SK-N-SH (cell line): ENCODE results near the gene FGL2. TPM values are rescaled to one million over a fixed set of nuclear protein-coding genes. Genes with fewer than 3 reads are reported as not detected.

Source experiments
- CTCF ChIA-PET: fragments of 300-600, 350-600 bp; formaldehyde crosslinking; extraction: SDS; loops from one replicate; lab custom pipeline; 2021; lab: Yijun Ruan, JAX
- POLR2A ChIA-PET: fragments of 350-600 bp; sonication (Branson Sonifier 250); formaldehyde crosslinking; extraction: SDS; loops from one replicate; lab custom pipeline; 2020; ENCODE audit warnings: antibody characterized with exemption, inconsistent platforms; lab: Yijun Ruan, JAX
- DNase-seq: peaks from one replicate; pipeline ENCODE4 v3.0.0; 2012
- H2AFZ ChIP-seq: fragments of 200-600 bp; sonication (generic); 2 replicates; pipeline ENCODE4 v1.8.1; 2016; ENCODE audit warnings: antibody characterized with exemption, mild to moderate bottlenecking, low read depth
- H3F3A ChIP-seq: fragments of 200-600 bp; sonication (generic); replicated peaks from 2 replicates; pipeline ENCODE3; 2016; ENCODE audit warnings: antibody characterized with exemption, mild to moderate bottlenecking; ENCODE audit not compliant: insufficient read depth
- H3K27ac ChIP-seq, 2 experiments: fragments of 200-500 bp in 1 of 2; fragments of 200-600 bp in 1 of 2; sonication (Bioruptor generic) in 1 of 2; sonication (generic), shearing (Covaris generic) in 1 of 2; 2 replicates each; pipeline versions ENCODE4 v1.5.1 to v1.6.1; 2014 to 2016; ENCODE audit warnings: low read depth in 2 of 2, inconsistent platforms in 1 of 2, low read length in 1 of 2, mild to moderate bottlenecking in 1 of 2, mixed read lengths in 1 of 2
- H3K27me3 ChIP-seq: fragments of 200-600 bp; sonication (generic), shearing (Covaris generic); 2 replicates; pipeline ENCODE4 v1.6.1; 2016; ENCODE audit warnings: mixed run types; ENCODE audit not compliant: insufficient read depth
- H3K36me3 ChIP-seq, 2 experiments: fragments of 200-500 bp in 1 of 2; fragments of 200-600 bp in 1 of 2; sonication (Bioruptor generic) in 1 of 2; sonication (generic) in 1 of 2; replicated peaks in 1 of 2; 2 replicates each; pipeline versions ENCODE3 to v1.5.1; 2014 to 2016; ENCODE audit warnings: low read length in 1 of 2, mild to moderate bottlenecking in 1 of 2; ENCODE audit not compliant: insufficient read depth in 2 of 2, control insufficient read depth in 1 of 2
- H3K4me1 ChIP-seq, 2 experiments: fragments of 200-500 bp in 1 of 2; fragments of 200-600 bp in 1 of 2; sonication (Bioruptor generic) in 1 of 2; sonication (generic), shearing (Covaris generic) in 1 of 2; 2 replicates each; pipeline versions ENCODE4 v1.5.1 to v1.6.1; 2014 to 2016; ENCODE audit warnings: low read depth in 1 of 2, low read length in 1 of 2, mixed run types in 1 of 2; ENCODE audit not compliant: insufficient read depth in 2 of 2, control insufficient read depth in 1 of 2
- H3K4me2 ChIP-seq: fragments of 200-600 bp; sonication (generic), shearing (Covaris generic); 2 replicates; pipeline ENCODE4 v1.6.1; 2017; ENCODE audit warnings: mixed run types
- H3K4me3 ChIP-seq, 2 experiments: fragments of 200-500 bp in 1 of 2; fragments of 200-600 bp in 1 of 2; sonication (Bioruptor generic) in 1 of 2; sonication (generic), shearing (Covaris generic) in 1 of 2; 2 replicates each; pipeline versions ENCODE4 v1.5.1 to v1.8.1; 2014 to 2016; ENCODE audit warnings: low read depth in 2 of 2, inconsistent platforms in 1 of 2, low read length in 1 of 2, mild to moderate bottlenecking in 1 of 2, mixed read lengths in 1 of 2, moderate library complexity in 1 of 2
- H3K79me2 ChIP-seq: fragments of 200-600 bp; sonication (generic); 2 replicates; pipeline ENCODE4 v1.8.1; 2017; ENCODE audit warnings: mild to moderate bottlenecking; ENCODE audit not compliant: insufficient read depth
- H3K9ac ChIP-seq: fragments of 200-600 bp; sonication (generic); 2 replicates; pipeline ENCODE4 v1.6.1; 2017; ENCODE audit warnings: mixed run types
- H3K9me2 ChIP-seq: fragments of 200-600 bp; sonication (generic); 2 replicates; pipeline ENCODE4 v1.6.1; 2017; ENCODE audit warnings: mixed run types
- H3K9me3 ChIP-seq: fragments of 200-600 bp; sonication (generic); 2 replicates; pipeline ENCODE4 v1.6.1; 2017; ENCODE audit warnings: mixed run types, mild to moderate bottlenecking, moderate library complexity
- H4K20me1 ChIP-seq: fragments of 200-600 bp; sonication (generic); 2 replicates; pipeline ENCODE4 v1.6.1; 2017; ENCODE audit warnings: mild to moderate bottlenecking, mixed run types; ENCODE audit not compliant: insufficient read depth
- CHD2 ChIP-seq: fragments of 150-350 bp; IDR thresholded peaks from 2 replicates; pipeline ENCODE4 v1.6.1; 2018; ENCODE audit warnings: low read length; ENCODE audit not compliant: partially characterized antibody
- CTCF ChIP-seq: fragments of 200-600 bp; sonication (generic); IDR thresholded peaks from 2 replicates; pipeline ENCODE4 v1.6.1; 2017; ENCODE audit warnings: antibody characterized with exemption, mild to moderate bottlenecking, moderate library complexity
- EP300 ChIP-seq, 2 experiments: IDR thresholded peaks; 2 replicates each; pipeline versions ENCODE4 v1.4.0 to v1.6.1; 2012; ENCODE audit warnings: borderline replicate concordance in 1 of 2, low read depth in 1 of 2, low read length in 1 of 2
- EZH2phosphoT487 ChIP-seq: fragments of 200-600 bp; sonication (generic); IDR thresholded peaks from 2 replicates; pipeline ENCODE4 v1.6.1; 2017; ENCODE audit warnings: low read depth, mixed run types, mild to moderate bottlenecking, antibody characterized with exemption, moderate library complexity, borderline replicate concordance
- FOSL2 ChIP-seq: IDR thresholded peaks from 2 replicates; pipeline ENCODE4 v1.4.0; 2012; ENCODE audit warnings: low read depth, mild to moderate bottlenecking, moderate library complexity, borderline replicate concordance
- FOXJ3 ChIP-seq: sonication (generic); formaldehyde crosslinking; IDR thresholded peaks from 2 replicates; pipeline ENCODE4 v1.5.1; 2020; ENCODE audit warnings: mild to moderate bottlenecking, missing genetic modification reagents
- MEF2A ChIP-seq: IDR thresholded peaks from 2 replicates; pipeline ENCODE4 v1.4.0; 2012; ENCODE audit warnings: low read depth, borderline replicate concordance
- PBX3 ChIP-seq: IDR thresholded peaks from 2 replicates; pipeline ENCODE4; 2012
- POLR2AphosphoS5 ChIP-seq: IDR thresholded peaks from 2 replicates; pipeline ENCODE4 v1.6.1; 2012; ENCODE audit warnings: low read depth, low read length
- REST ChIP-seq: IDR thresholded peaks from 2 replicates; pipeline ENCODE4 v1.6.1; 2012; ENCODE audit warnings: mild to moderate bottlenecking, low read depth, low read length, moderate library complexity
- RFX5 ChIP-seq: IDR thresholded peaks from 2 replicates; pipeline ENCODE4 v1.6.1; 2012; ENCODE audit warnings: mild to moderate bottlenecking, improper control_type of control experiment, low read length
- TEAD4 ChIP-seq: IDR thresholded peaks from 2 replicates; pipeline ENCODE4 v1.4.0; 2012; ENCODE audit warnings: mild to moderate bottlenecking, borderline replicate concordance; ENCODE audit not compliant: insufficient read depth
- YY1 ChIP-seq: IDR thresholded peaks from 2 replicates; pipeline ENCODE4 v1.4.0; 2012; ENCODE audit warnings: low read depth, mild to moderate bottlenecking
- WGBS: methylation state at CpG from one replicate; pipeline ENCODE4 v1.1.6; 2017; ENCODE audit warnings: low lambda C conversion rate; 5-methylcytosine and 5-hydroxymethylcytosine counted together
- polyA plus RNA-seq, 3 experiments: library from polyadenylated mRNA; depleted of rRNA; stranded (reverse); fragments of >200 nt; gene quantifications; 2 replicates each; pipeline ENCODE4 v1.2.3, GENCODE V29; 2012

Gene FGL2
- polyA plus RNA-seq (2012; rRNA removed), result not detected in 2 replicates
- not detected in 2 replicates for polyA plus RNA-seq (2012; cell fraction: cytosol; rRNA removed)
- not detected in 2 replicates for polyA plus RNA-seq (2012; cell fraction: nucleus; rRNA removed)

- H3K9me2 ChIP-seq, result no peaks in the 10 kb centered on the region; the same call in 1 of the 2 replicates
- H2AFZ ChIP-seq, result no peak within 1 kb of the TSS
- H3K9ac ChIP-seq, result no peak within 1 kb of the TSS
- H3K79me2 ChIP-seq, result no peaks in the 10 kb centered on the region
- H3K4me2 ChIP-seq, result no peak within 1 kb of the TSS
- no peak within 1 kb of the TSS for H3K4me3 ChIP-seq
- H3F3A ChIP-seq, result no peaks in the 10 kb centered on the region
- H4K20me1 ChIP-seq, result no peaks in the 10 kb centered on the region
- H3K27me3 ChIP-seq, result no peaks in the 10 kb centered on the region
- no peak for DNase-seq
- no peak for TF ChIP-seq EZH2phosphoT487
- TF ChIP-seq PBX3, result no peak
- no peak for TF ChIP-seq POLR2AphosphoS5
- TF ChIP-seq FOSL2, result no peak
- TF ChIP-seq TEAD4, result no peak
- no peak for TF ChIP-seq MEF2A
- TF ChIP-seq YY1, result no peak
- no peak for TF ChIP-seq CHD2
- no peak for TF ChIP-seq CTCF
- no peak for TF ChIP-seq RFX5
- no peak for TF ChIP-seq EP300 (IDR thresholded peaks at IDR 0.05; ENCODE audit: borderline replicate concordance in 1 of 2, low read depth in 1 of 2, low read length in 1 of 2)
- TF ChIP-seq FOXJ3 (CRISPR knock-in tag), result no peak
- no peak for TF ChIP-seq REST
- no peaks in the 10 kb centered on the region for H3K9me3 ChIP-seq
- ChIA-PET CTCF (interaction anchor here (0.8 to 1.8 kb wide), 4 partner anchors 10 to 136 kb away, joined by 3 to 4 read pairs (median 3); no protein-coding TSS in a partner anchor), POLR2A (no interaction called here)
- no peaks in the 10 kb centered on the region for H3K4me1 ChIP-seq
- no peak within 1 kb of the TSS for H3K27ac ChIP-seq
- WGBS, result 74% methylated on average over 15 of the region's 15 CpGs
- no peaks in the 10 kb centered on the region for H3K36me3 ChIP-seq
Observed at GRCh38 chr7:77199013-77199966, at the start of gene FGL2. TSS of gene FGL2 (minus strand) at chr7:77199819. CDS start at chr7:77199793, 26 bp downstream.
